NCI-H2196 (cell line): ENCODE measurements around the gene PRCC.

ENCODE experiments used
- DNase-seq: peaks from one replicate; lab custom pipeline; 2025; ENCODE audit not compliant: unreplicated experiment; lab: John Stamatoyannopoulos, UW

The PRCC gene

GRCh38 chr1:156767101-156767878, at the start of gene PRCC:
Gene PRCC (plus strand): TSS chr1:156767535. CDS start chr1:156767772, 237 bp downstream.
- peak; percentile 99 for DNase-seq

- no peak for DNase-seq
Observed at GRCh38 chr1:156721131-156721530, 46.2 kb upstream of the PRCC start.

DNA sequence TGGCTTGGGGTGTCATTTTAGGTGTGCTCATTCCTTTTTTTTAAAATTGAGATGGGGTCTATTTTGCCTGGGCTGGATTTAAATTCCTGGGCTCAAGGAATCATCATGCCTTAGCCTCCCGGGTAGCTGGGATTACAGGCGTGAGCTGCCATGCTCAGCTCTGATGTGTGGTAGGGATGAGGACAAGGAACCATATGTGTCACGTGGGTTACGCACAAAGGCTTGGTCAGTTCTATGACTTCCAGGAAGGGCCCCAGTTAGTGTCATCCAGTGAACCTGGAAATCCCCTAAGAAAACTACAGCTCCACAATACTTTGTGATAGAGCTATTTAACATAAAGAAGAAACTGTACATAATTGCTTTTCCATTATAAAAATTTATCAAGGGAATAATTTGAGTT, 45.8 kb upstream of the PRCC start:
- no peak for DNase-seq

GRCh38 chr1:156725683-156726280, 41.6 kb upstream of the PRCC start:
- DNase-seq, result peak; percentile 91

DNA sequence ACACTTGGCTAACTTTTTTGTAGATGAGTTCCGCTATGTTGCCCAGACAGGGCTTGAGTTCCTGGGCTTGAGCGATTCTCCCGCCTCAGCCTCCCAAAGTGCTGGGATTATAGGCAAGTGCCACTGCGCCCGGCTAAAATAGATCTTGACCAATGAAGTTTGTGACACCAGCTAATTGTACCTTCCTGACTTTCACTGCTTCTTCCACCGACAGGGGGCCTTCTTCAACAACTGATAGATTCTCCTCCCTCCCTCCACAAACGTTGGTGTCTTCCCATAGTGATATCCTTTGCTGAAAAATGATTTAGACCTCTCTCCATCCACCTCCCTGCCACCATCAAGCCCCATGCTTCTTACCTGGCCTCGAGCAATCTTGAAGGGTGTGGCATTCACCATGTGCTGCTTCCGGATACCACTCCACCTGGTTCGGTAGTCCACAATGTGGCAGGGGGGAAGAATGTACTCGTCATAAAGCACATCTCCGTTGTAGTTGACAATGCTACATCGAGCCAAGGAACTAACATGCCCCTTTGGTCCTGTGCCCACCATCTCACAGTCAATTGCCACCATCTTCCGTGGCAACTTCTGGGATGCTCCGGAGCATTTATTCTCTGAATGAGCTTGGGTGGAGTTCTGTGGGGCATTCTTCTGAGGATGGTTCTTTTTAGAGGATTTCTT, 40.6 kb upstream of the PRCC start:
- peak; percentile 63 for DNase-seq

- no peak for DNase-seq
Observed at GRCh38 chr1:156727492-156727891, 39.8 kb upstream of the PRCC start.

- DNase-seq, result peak; percentile 88
Observed at GRCh38 chr1:156727926-156728598, 39.3 kb upstream of the PRCC start, which contains the start of gene METTL25B. Gene METTL25B (plus strand): TSS chr1:156728469. CDS start chr1:156729105, 636 bp downstream.

- DNase-seq, result peak; percentile 97
Observed at GRCh38 chr1:156728599-156729462, 38.5 kb upstream of the PRCC start, which contains the start of gene ISG20L2. Gene ISG20L2 (minus strand): TSS chr1:156728766. CDS start chr1:156727652, 1,114 bp downstream.

GRCh38 chr1:156733989-156734584, 33.2 kb upstream of the PRCC start:
- no peak for DNase-seq

DNA sequence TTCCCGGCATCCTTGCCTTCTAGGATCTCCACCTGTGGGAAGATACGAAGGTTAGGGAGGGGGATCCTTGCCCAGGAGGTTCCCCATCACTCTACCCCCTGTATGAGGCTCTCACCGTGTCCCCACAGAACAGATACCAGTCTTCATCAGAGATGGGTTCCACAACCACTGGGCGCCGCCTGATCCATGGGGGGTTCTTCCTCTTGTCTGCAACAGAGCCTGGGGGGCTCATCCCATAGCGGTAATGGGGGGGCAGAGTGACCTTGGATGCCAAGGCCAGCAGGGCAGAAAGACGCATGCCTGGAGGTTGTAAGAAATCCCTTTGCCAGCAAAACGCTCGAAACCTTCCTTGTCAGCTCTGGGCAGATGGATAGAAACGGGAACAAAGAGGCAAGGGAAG, 28.9 kb upstream of the PRCC start:
- DNase-seq, result no peak

- no peak for DNase-seq
Observed at GRCh38 chr1:156738916-156739315, 28.4 kb upstream of the PRCC start.

DNA sequence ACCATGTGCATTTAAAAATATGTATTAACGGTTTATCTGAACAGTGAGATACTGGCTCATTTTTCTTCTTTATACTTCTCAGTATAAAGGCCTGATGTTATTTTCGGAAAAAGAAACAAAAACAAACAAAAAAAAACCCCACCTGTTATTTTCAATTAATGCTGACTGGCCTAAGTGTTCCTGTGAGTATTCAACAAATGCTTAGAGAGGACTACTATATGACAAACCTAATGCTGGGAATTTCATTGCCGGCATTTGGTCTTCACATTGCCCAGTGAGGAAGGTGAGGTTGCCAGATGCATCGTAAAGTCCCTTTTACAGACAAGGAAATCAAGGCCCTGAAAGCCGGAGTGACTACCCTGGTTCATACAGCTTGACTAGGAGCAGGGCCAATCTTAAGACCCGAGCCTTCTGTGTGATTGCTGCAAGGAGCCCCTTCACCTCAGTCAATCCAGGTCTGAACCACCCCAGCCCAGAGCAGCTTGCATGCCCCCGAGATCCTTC, 27.0 kb upstream of the PRCC start:
- no peak for DNase-seq

DNA sequence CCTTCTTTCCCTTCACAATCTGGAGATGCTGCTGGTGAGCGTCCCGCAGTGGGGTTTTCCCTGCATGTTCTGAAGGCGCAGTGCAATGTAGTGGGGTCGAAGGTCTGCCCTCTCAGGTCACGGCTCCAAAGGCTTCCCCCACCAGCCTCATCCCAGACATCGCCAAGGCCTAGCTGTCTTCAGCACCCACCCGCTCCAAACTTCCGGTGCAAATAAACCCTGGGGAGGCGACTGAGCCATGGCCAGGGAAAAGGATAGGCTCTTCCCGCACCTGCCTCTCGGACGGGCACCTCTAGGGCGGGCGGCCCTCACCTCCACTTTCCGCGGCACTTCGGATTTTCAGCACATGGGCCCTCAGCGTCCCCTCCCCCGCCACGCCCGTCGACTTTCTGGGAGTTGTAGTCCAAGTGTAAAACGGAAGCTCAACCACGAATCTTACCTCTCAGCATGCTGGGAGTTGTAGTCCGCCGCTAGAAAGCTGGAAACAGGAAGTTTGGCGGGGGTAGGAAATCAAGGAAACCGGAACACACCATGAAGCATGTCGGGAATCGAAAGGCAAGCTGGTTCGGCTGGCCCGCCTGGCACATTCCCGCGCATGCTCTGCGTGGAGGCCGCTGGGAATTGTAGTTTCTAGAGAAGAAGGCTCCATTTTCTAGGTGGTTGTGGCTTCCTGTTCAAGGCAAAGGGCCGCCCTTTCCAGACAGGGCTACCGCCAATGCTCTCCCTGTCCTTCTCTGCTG, 26.4 kb upstream of the PRCC start, which contains the start of gene MRPL24:
Gene MRPL24 (minus strand): TSS at position 348 of the 740 bp plus-strand sequence. CDS start 2,384 bp downstream, outside the sequence.
- DNase-seq, result peak; percentile 99

GRCh38 chr1:156741481-156741983, 25.8 kb upstream of the PRCC start:
- DNase-seq, result no peak

- no peak for DNase-seq
Observed at GRCh38 chr1:156742017-156742416, 25.3 kb upstream of the PRCC start.

DNA sequence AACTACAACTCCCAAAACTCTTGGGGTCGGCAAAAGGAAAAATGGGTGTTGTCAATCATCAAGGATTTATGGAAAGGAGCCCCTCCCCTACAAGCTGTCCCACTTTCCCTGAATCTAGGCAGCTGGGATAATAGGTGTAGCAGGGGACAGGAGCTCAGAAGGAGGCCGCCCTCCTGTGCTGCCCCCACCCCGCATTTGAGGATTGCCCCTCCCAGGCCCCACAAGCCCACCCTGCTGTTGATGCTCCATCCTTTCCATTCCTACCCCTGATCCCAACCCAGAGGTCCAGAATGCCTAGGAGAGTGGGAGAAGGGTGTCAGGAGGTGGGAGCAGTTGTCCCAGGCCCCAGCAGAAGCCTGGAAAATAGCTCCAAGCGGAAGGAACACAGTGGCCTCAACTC, 24.5 kb upstream of the PRCC start:
- DNase-seq, result no peak

GRCh38 chr1:156743367-156744302, 23.7 kb upstream of the PRCC start:
- no peak for DNase-seq

- DNase-seq, result no peak
Observed at GRCh38 chr1:156744344-156744743, 23.0 kb upstream of the PRCC start.
